Neuronal stem cell (in vitro differentiated cells): ENCODE data around the gene COMMD7.
A peak's percentile ranks its signal among the peaks of the same experiment; 100 is the strongest.
"Not testable (repeated sequence)": the region's sequence is repeated elsewhere in the genome, so short reads cannot be mapped to it uniquely, and the experiment has no call there.

Experiments
- DNase-seq: peaks from one replicate; pipeline ENCODE4 v3.0.0-alpha.2; 2013; ENCODE audit warnings: low spot score
- H2AFZ ChIP-seq: one replicate; pipeline ENCODE4 v1.6.1; 2013; ENCODE audit warnings: mild to moderate bottlenecking, low read length, inconsistent platforms
- H2AK5ac ChIP-seq: 2 replicates; pipeline ENCODE4 v1.6.1; 2013; ENCODE audit warnings: low read depth, mild to moderate bottlenecking, inconsistent platforms, low read length, moderate library complexity, mixed read lengths
- H2BK120ac ChIP-seq: 2 replicates; pipeline ENCODE4 v1.6.1; 2013; ENCODE audit warnings: low read depth, mild to moderate bottlenecking, inconsistent platforms, low read length, moderate library complexity, mixed read lengths
- H2BK12ac ChIP-seq: one replicate; pipeline ENCODE4 v1.6.1; 2013; ENCODE audit warnings: low read length, inconsistent platforms
- H2BK15ac ChIP-seq: 2 replicates; pipeline ENCODE4 v1.6.1; 2013; ENCODE audit warnings: mild to moderate bottlenecking, low read length, inconsistent platforms, mixed read lengths
- H2BK5ac ChIP-seq: one replicate; pipeline ENCODE4 v1.6.1; 2013; ENCODE audit warnings: inconsistent platforms, mild to moderate bottlenecking, low read length, moderate library complexity
- H3K14ac ChIP-seq: one replicate; pipeline ENCODE4 v1.6.1; 2013; ENCODE audit warnings: low read length, inconsistent platforms
- H3K18ac ChIP-seq: 2 replicates; pipeline ENCODE4 v1.6.1; 2013; ENCODE audit warnings: low read length, inconsistent platforms
- H3K23ac ChIP-seq: 2 replicates; pipeline ENCODE4 v1.6.1; 2013; ENCODE audit warnings: low read depth, mild to moderate bottlenecking, mixed read lengths, low read length, inconsistent platforms; ENCODE audit not compliant: poor library complexity
- H3K27ac ChIP-seq: replicated peaks from 3 replicates; pipeline ENCODE4 v1.5.1; 2013; ENCODE audit warnings: low read length, inconsistent platforms
- H3K27me3 ChIP-seq, 3 experiments: 2 replicates each; pipeline ENCODE4 v1.6.1; 2013; ENCODE audit warnings: low read length in 3 of 3, mild to moderate bottlenecking in 2 of 3, inconsistent platforms in 1 of 3, low read depth in 1 of 3, mixed read lengths in 1 of 3, moderate library complexity in 1 of 3; ENCODE audit not compliant: control insufficient read depth in 3 of 3, insufficient read depth in 3 of 3
- H3K36me3 ChIP-seq, 2 donors: replicated peaks in 1 of 2; 2 replicates each; pipeline ENCODE4 v1.6.1; 2013; ENCODE audit warnings: low read length in 2 of 2; ENCODE audit not compliant: control insufficient read depth in 2 of 2, insufficient read depth in 2 of 2
- H3K4ac ChIP-seq: 2 replicates; pipeline ENCODE4 v1.6.1; 2013; ENCODE audit warnings: inconsistent platforms, mild to moderate bottlenecking, low read length, moderate library complexity
- H3K4me1 ChIP-seq, 2 donors: 1 replicate in 1 of 2; 2 replicates in 1 of 2; pipeline ENCODE4 v1.6.1; 2013; ENCODE audit warnings: low read length in 2 of 2, low read depth in 1 of 2; ENCODE audit not compliant: control insufficient read depth in 2 of 2, insufficient read depth in 1 of 2
- H3K4me2 ChIP-seq: one replicate; pipeline ENCODE4 v1.6.1; 2013; ENCODE audit warnings: mild to moderate bottlenecking, low read length, inconsistent platforms; ENCODE audit not compliant: insufficient read depth, poor library complexity, severe bottlenecking
- H3K4me3 ChIP-seq, 2 donors: 2 replicates each; pipeline ENCODE4 v1.5.1; 2013; ENCODE audit warnings: low read length in 2 of 2, mild to moderate bottlenecking in 2 of 2, inconsistent platforms in 1 of 2, moderate library complexity in 1 of 2
- H3K79me1 ChIP-seq: one replicate; pipeline ENCODE4 v1.6.1; 2013; ENCODE audit warnings: low read depth, mild to moderate bottlenecking, inconsistent platforms, low read length, moderate library complexity
- H3K9ac ChIP-seq: one replicate; pipeline ENCODE4 v1.6.1; 2013; ENCODE audit warnings: mild to moderate bottlenecking, low read depth, low read length, inconsistent platforms; ENCODE audit not compliant: poor library complexity
- H3K9me3 ChIP-seq, 2 donors: replicated peaks in 1 of 2; 2 replicates each; pipeline versions ENCODE3 to v1.6.1; 2013; ENCODE audit warnings: low read length in 2 of 2, mild to moderate bottlenecking in 2 of 2, inconsistent platforms in 1 of 2, low read depth in 1 of 2, mixed read lengths in 1 of 2, moderate library complexity in 1 of 2; ENCODE audit not compliant: control insufficient read depth in 2 of 2, insufficient read depth in 1 of 2
- H4K8ac ChIP-seq: one replicate; pipeline ENCODE4 v1.6.1; 2013; ENCODE audit warnings: low read depth, mild to moderate bottlenecking, inconsistent platforms, low read length, moderate library complexity
- H4K91ac ChIP-seq: one replicate; pipeline ENCODE4 v1.6.1; 2013; ENCODE audit warnings: low read length, low read depth, mild to moderate bottlenecking, inconsistent platforms; ENCODE audit not compliant: poor library complexity
- WGBS, 2 donors: extraction: QIAGEN DNeasy Blood & Tissue Kit; methylation state at CpG; one replicate each; pipeline ENCODE4 v1.1.7; 2013; ENCODE audit warnings: missing lambda C conversion rate in 2 of 2, mixed read lengths in 1 of 2; ENCODE audit not compliant: insufficient read length in 2 of 2, insufficient replicate concordance in 1 of 2; ENCODE audit errors: extremely low coverage in 2 of 2; 5-methylcytosine and 5-hydroxymethylcytosine counted together

The COMMD7 gene

GRCh38 chr20:32688966-32689365, 54.3 kb downstream of the COMMD7 start:
- not testable (repeated sequence) for H2BK120ac ChIP-seq, H3K4me2 ChIP-seq, H3K18ac ChIP-seq, H3K9ac ChIP-seq, H3K9me3 ChIP-seq, H2AFZ ChIP-seq, H3K79me1 ChIP-seq, H3K4ac ChIP-seq, H2AK5ac ChIP-seq, H3K14ac ChIP-seq, H2BK12ac ChIP-seq, H4K8ac ChIP-seq, H3K23ac ChIP-seq, H2BK5ac ChIP-seq, H2BK15ac ChIP-seq, H3K27ac ChIP-seq, H3K4me3 ChIP-seq, DNase-seq, H3K36me3 ChIP-seq, H4K91ac ChIP-seq, H3K4me1 ChIP-seq, H3K27me3 ChIP-seq
- no CpG with 5 or more reads among the region's 1 CpG for WGBS, 2 donors

DNA sequence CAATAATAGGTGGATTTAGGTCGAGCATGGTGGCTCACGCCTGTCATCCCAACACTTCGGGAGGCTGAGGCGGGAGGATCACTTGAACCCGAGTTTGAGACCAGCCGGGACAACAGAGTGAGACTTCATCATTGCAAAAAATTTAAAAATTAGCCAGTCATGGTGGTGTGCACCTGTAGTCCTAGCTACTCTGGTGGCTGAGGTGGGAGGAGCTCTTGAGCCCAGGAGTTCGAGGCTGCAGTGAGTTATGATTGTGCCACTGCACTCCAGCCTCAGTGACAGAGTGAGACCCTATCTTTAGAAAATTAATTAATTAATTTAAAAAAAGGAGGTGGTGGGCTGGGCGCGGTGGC, 56.1 kb downstream of the COMMD7 start:
- Histone ChIP-seq H3K18ac (no peak overlapping the region), H2BK120ac (no peak overlapping the region), H3K4me1 (no peaks in the 10 kb centered on the region), H4K8ac (no peak overlapping the region), H3K14ac (no peak overlapping the region), H3K79me1 (peaks cover 2% of the 10 kb centered on the region), H2BK15ac (no peak overlapping the region), H4K91ac (no peak overlapping the region), H3K4ac (no peak overlapping the region), H2BK12ac (no peak overlapping the region), H3K27me3 (no peaks in the 10 kb centered on the region), H2AK5ac (no peak overlapping the region), H2BK5ac (peak overlapping the region; percentile 3), H2AFZ (no peak overlapping the region), H3K9ac (no peak overlapping the region), H3K4me2 (no peak overlapping the region), H3K23ac (no peak overlapping the region), H3K9me3 (peaks cover 0 to 2% of the 10 kb centered on the region in 2 donors), H3K4me3 (no peak overlapping the region), H3K27ac (no peak overlapping the region), H3K36me3 (no peaks in the 10 kb centered on the region)
- WGBS, 2 donors, result no CpG with 5 or more reads among the region's 9 CpGs
- DNase-seq, result no peak

DNA sequence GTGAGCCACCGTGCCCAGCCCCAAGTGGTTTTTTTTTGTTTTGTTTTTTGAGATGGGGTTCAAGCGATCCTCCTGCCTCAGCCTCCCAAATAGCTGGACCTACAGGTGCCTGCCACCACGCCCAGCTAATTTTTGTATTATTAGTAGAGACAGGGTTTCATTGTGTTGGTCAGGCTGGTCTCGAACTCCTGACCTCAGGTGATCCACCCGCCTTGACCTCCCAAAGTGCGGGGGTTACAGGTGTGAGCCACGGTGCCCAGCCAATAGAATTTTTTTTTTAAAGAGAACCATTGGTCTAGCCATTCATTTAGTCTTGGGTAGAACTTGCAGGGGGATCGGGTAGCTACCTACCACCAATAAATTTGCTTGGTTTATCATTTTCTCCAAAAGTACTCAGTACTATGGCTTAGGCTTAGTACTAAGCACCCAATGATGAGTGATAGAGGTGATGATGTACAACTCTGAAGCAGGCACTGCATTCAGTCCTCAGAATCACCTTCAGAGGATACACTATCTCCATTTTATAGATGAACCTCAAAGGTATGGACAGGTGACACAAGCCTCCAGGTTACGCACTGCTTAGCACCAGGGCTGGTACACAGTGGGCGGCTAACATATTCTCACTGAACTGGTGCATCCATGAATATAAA, 56.6 kb downstream of the COMMD7 start:
- peaks cover 2% of the 10 kb centered on the region for H3K79me1 ChIP-seq
- H2BK12ac ChIP-seq, result no peak overlapping the region
- peaks cover under 1 to 2% of the 10 kb centered on the region in 2 donors for H3K4me1 ChIP-seq
- H3K27me3 ChIP-seq, result no peaks in the 10 kb centered on the region
- H3K9me3 ChIP-seq, result peaks cover 0 to 2% of the 10 kb centered on the region in 2 donors
- no peak overlapping the region for H2AK5ac ChIP-seq
- no peak overlapping the region for H3K14ac ChIP-seq
- no peak overlapping the region for H2AFZ ChIP-seq
- no peak overlapping the region for H4K8ac ChIP-seq
- H2BK15ac ChIP-seq, result no peak overlapping the region
- no peak overlapping the region for H3K4me3 ChIP-seq
- H3K18ac ChIP-seq, result no peak overlapping the region
- peak overlapping the region; percentile 3 for H2BK5ac ChIP-seq
- H3K9ac ChIP-seq, result no peak overlapping the region
- no peak overlapping the region for H3K4ac ChIP-seq
- H2BK120ac ChIP-seq, result no peak overlapping the region
- H3K36me3 ChIP-seq, result no peaks in the 10 kb centered on the region
- H3K4me2 ChIP-seq, result no peak overlapping the region
- no peak overlapping the region for H4K91ac ChIP-seq
- no peak overlapping the region for H3K23ac ChIP-seq
- no peak for DNase-seq
- H3K27ac ChIP-seq, result no peak overlapping the region
- no CpG with 5 or more reads among the region's 10 CpGs for WGBS, 2 donors

- Histone ChIP-seq H2BK15ac (no peak overlapping the region), H3K9me3 (peaks cover 0 to 2% of the 10 kb centered on the region in 2 donors), H3K9ac (no peak overlapping the region), H3K27ac (no peak overlapping the region), H3K36me3 (no peaks in the 10 kb centered on the region), H2BK120ac (no peak overlapping the region), H2AFZ (peak overlapping the region; percentile 9), H3K4me2 (no peak overlapping the region), H2BK12ac (no peak overlapping the region), H2BK5ac (no peak overlapping the region), H2AK5ac (no peak overlapping the region), H3K18ac (no peak overlapping the region), H3K79me1 (peaks cover 2% of the 10 kb centered on the region), H3K27me3 (no peaks in the 10 kb centered on the region), H3K4me1 (peaks cover 7 to 10% of the 10 kb centered on the region in 2 donors), H4K91ac (no peak overlapping the region), H3K23ac (no peak overlapping the region), H3K4me3 (no peak overlapping the region), H3K4ac (no peak overlapping the region), H3K14ac (no peak overlapping the region), H4K8ac (no peak overlapping the region)
- WGBS, 2 donors, result no CpG with 5 or more reads among the region's 17 CpGs
- no peak for DNase-seq
Observed at GRCh38 chr20:32685541-32686529, 57.4 kb downstream of the COMMD7 start.
